Measurements from ENCODE around the gene HOXB1. TPM values are rescaled to one million over a fixed set of nuclear protein-coding genes. Genes with fewer than 3 reads are reported as not detected.

HOXB1 gene
- total RNA-seq: not detected

- Histone ChIP-seq H3K9me3 (no peaks in the 10 kb centered on the region), H3K36me3 (no peaks in the 10 kb centered on the region), H3K27me3 (no peaks in the 10 kb centered on the region), H3K27ac (no peak within 1 kb of the TSS), H3K4me1 (peaks cover 0 to 6% (median 0%) of the 10 kb centered on the region in 4 donors), H3K4me3 (no peak within 1 kb of the TSS)
- TF ChIP-seq CTCF (IDR thresholded peaks at IDR 0.05) (no peak), POLR2A (IDR thresholded peaks at IDR 0.05) (no peak)
- no peak for DNase-seq
These were observed at the start of gene HOXB1 for GRCh38 chr17:48530887-48531272. Gene HOXB1 (minus strand): TSS chr17:48531011. CDS start chr17:48530904, 107 bp downstream.

GRCh38 chr17:48579760-48580554 lies 49.1 kb upstream of the HOXB1 start:
- TF ChIP-seq CTCF (IDR thresholded peaks at IDR 0.05) (no peak), POLR2A (IDR thresholded peaks at IDR 0.05) (no peak)
- no peaks in the 10 kb centered on the region for H3K27me3 ChIP-seq
- H3K36me3 ChIP-seq: peaks cover 0 to 4% (median 0%) of the 10 kb centered on the region in 3 donors
- peaks cover 0 to 69% (median 5%) of the 10 kb centered on the region in 4 donors for H3K4me1 ChIP-seq
- H3K9me3 ChIP-seq: no peaks in the 10 kb centered on the region
- peak overlapping the region in 2 of 4 donors; percentile 15 to 61 for H3K4me3 ChIP-seq
- peak in 1 of 3 donors; percentile 64 for DNase-seq
- H3K27ac ChIP-seq: peak overlapping the region; percentile 77 to 92 (median 84)

GRCh38 chr17:48579471-48579759 lies 48.6 kb upstream of the HOXB1 start:
- Histone ChIP-seq H3K36me3 (peaks cover 0 to 4% (median 0%) of the 10 kb centered on the region in 3 donors), H3K27ac (peak overlapping the region; percentile 77 to 92 (median 82)), H3K27me3 (no peaks in the 10 kb centered on the region), H3K9me3 (no peaks in the 10 kb centered on the region), H3K4me3 (peak overlapping the region in 2 of 4 donors; percentile 61 to 82), H3K4me1 (peaks cover 0 to 64% (median 5%) of the 10 kb centered on the region in 4 donors)
- no peak for TF ChIP-seq CTCF (IDR thresholded peaks at IDR 0.05)
- TF ChIP-seq POLR2A (IDR thresholded peaks at IDR 0.05): no peak
- no peak for DNase-seq

- peak overlapping the region; percentile 60 to 82 (median 65) for H3K4me3 ChIP-seq
These were observed 48.0 kb upstream of the HOXB1 start for GRCh38 chr17:48578616-48579470.

More at GRCh38 chr17:48578616-48579470, 48.0 kb upstream of the HOXB1 start:
- H3K36me3 ChIP-seq: peaks cover 0 to 4% (median 0%) of the 10 kb centered on the region in 3 donors
- H3K27ac ChIP-seq: peak overlapping the region; percentile 77 to 92 (median 82)
- peak in 1 of 3 donors; percentile 55 for DNase-seq
- no peaks in the 10 kb centered on the region for H3K9me3 ChIP-seq
- peaks cover 0 to 58% (median 5%) of the 10 kb centered on the region in 4 donors for H3K4me1 ChIP-seq
- H3K27me3 ChIP-seq: no peaks in the 10 kb centered on the region
- TF ChIP-seq CTCF (IDR thresholded peaks at IDR 0.05): no peak
